HepG2 (cell line): ENCODE measurements around the gene NEAT1. TPM values are rescaled to one million over a fixed set of nuclear protein-coding genes. Genes with fewer than 3 reads are reported as not detected.

Experiments
- ATAC-seq: fragments of 200-7000 bp; cut with Tn5 transposase; 3 replicates; pipeline ENCODE4 v1.9.1; 2020; ENCODE audit warnings: mild to moderate bottlenecking, moderate library complexity
- BruUV-seq: library from RNA; stranded (reverse); fragments of 400-500 nt; replicated peaks from 2 replicates; lab custom pipeline; 2021; lab: Mats Ljungman, UMichigan
- CTCF ChIA-PET: fragments of 300-600 bp; formaldehyde crosslinking; extraction: SDS; loops from one replicate; lab custom pipeline; 2021; ENCODE audit warnings: low total read pairs, inconsistent platforms, low intra/inter-chr PET ratio; lab: Yijun Ruan, JAX
- POLR2A ChIA-PET: fragments of 350-600 bp; sonication (Branson Sonifier 250); formaldehyde crosslinking; loops from one replicate; lab custom pipeline; 2020; ENCODE audit warnings: antibody characterized with exemption, inconsistent platforms; lab: Yijun Ruan, JAX
- DNase-seq: peaks from one replicate; pipeline ENCODE4 v3.0.0-alpha.2; 2015; ENCODE audit warnings: low spot score
- FAIRE-seq: peaks from 3 replicates; lab custom pipeline; 2011; peaks lifted over from hg19 to GRCh38; lab: Jason Lieb, UNC
- H2AFZ ChIP-seq: one replicate; pipeline ENCODE4 v1.6.1; 2011; ENCODE audit warnings: low read length, inconsistent platforms
- H3K27ac ChIP-seq: fragments of 300-600 bp; 3 replicates; pipeline ENCODE4 v1.8.0; 2011; ENCODE audit warnings: mixed run types, mild to moderate bottlenecking, mixed read lengths, low read length, inconsistent platforms; ENCODE audit not compliant: insufficient read depth; ENCODE audit errors: extremely low read length
- H3K27me3 ChIP-seq, 2 experiments: fragments of 200-600 bp in 1 of 2; 2 replicates in 1 of 2; 3 replicates in 1 of 2; pipeline versions ENCODE4 v1.6.0 to v1.8.0; 2011; ENCODE audit warnings: low read length in 2 of 2, mild to moderate bottlenecking in 2 of 2, moderate library complexity in 2 of 2, inconsistent platforms in 1 of 2; ENCODE audit not compliant: insufficient read depth in 2 of 2, control insufficient read depth in 1 of 2
- H3K36me3 ChIP-seq, 2 experiments: fragments of 200-600 bp in 1 of 2; replicated peaks in 1 of 2; 2 replicates in 1 of 2; 3 replicates in 1 of 2; pipeline versions ENCODE4 v1.5.1 to v1.8.0; 2011; ENCODE audit warnings: low read length in 2 of 2, inconsistent platforms in 1 of 2; ENCODE audit not compliant: insufficient read depth in 2 of 2, control insufficient read depth in 1 of 2
- H3K4me1 ChIP-seq: 2 replicates; pipeline ENCODE4 v1.5.1; 2012; ENCODE audit warnings: low read length, inconsistent platforms; ENCODE audit not compliant: insufficient read depth
- H3K4me2 ChIP-seq: 2 replicates; pipeline ENCODE4 v1.6.0; 2011; ENCODE audit warnings: low read depth, low read length, inconsistent platforms
- H3K4me3 ChIP-seq, 3 experiments: fragments of 200-600 bp in 1 of 3; sonication (generic), shearing (Covaris generic) in 1 of 3; replicated peaks in 1 of 3; 2 replicates each; pipeline ENCODE4 v1.5.1; 2011 to 2016; ENCODE audit warnings: low read length in 3 of 3, inconsistent platforms in 2 of 3, low read depth in 2 of 3, mild to moderate bottlenecking in 2 of 3, control low read depth in 1 of 3, mixed read lengths in 1 of 3; ENCODE audit not compliant: insufficient read depth in 1 of 3
- H3K79me2 ChIP-seq: one replicate; pipeline ENCODE4 v1.6.1; 2011; ENCODE audit warnings: low read length, inconsistent platforms; ENCODE audit not compliant: insufficient read depth
- H3K9ac ChIP-seq: 2 replicates; pipeline ENCODE4 v1.6.0; 2011; ENCODE audit warnings: mild to moderate bottlenecking, low read depth, low read length, inconsistent platforms; ENCODE audit not compliant: insufficient read depth
- H3K9me3 ChIP-seq: 2 replicates; pipeline ENCODE4 v1.5.1; 2012; ENCODE audit warnings: mild to moderate bottlenecking, low read length
- H4K20me1 ChIP-seq: 2 replicates; pipeline ENCODE4 v1.6.0; 2011; ENCODE audit warnings: inconsistent platforms, mild to moderate bottlenecking, low read length, moderate library complexity; ENCODE audit not compliant: insufficient read depth
- AGO2 ChIP-seq: fragments of 200-400 bp; formaldehyde crosslinking; optimal IDR thresholded peaks from 2 replicates; pipeline ENCODE3; 2017; ENCODE audit warnings: mild to moderate bottlenecking, low read depth, low read length, moderate library complexity
- DMAP1 ChIP-seq: IDR thresholded peaks from 2 replicates; pipeline ENCODE4 v1.6.1; 2016
- RXRA ChIP-seq: sonication (generic); formaldehyde crosslinking; IDR thresholded peaks from 2 replicates; pipeline ENCODE4 v1.5.1; 2020; ENCODE audit warnings: missing genetic modification reagents
- ZNF17 ChIP-seq: sonication (generic); formaldehyde crosslinking; IDR thresholded peaks from 2 replicates; pipeline ENCODE4 v1.5.0; 2020; ENCODE audit warnings: mild to moderate bottlenecking, missing genetic modification reagents
- ZNF501 ChIP-seq: sonication (generic); formaldehyde crosslinking; IDR thresholded peaks from 2 replicates; pipeline ENCODE4 v1.5.1; 2020; ENCODE audit warnings: mild to moderate bottlenecking, moderate library complexity, missing genetic modification reagents
- WGBS: methylation state at CpG from one replicate; pipeline ENCODE4 v1.1.6; 2017; ENCODE audit warnings: low lambda C conversion rate; 5-methylcytosine and 5-hydroxymethylcytosine counted together
- in situ Hi-C: cut with HindIII; loops from 2 replicates; pipeline ENCODE4 v1.10.0; 2017; ENCODE audit warnings: low pct_unique_long_range_greater_than_20kb; ENCODE audit not compliant: extremely low pct_ligation_motif_present
- intact Hi-C: fragments of 100-400 bp; cut with micrococcal nuclease; formaldehyde crosslinking; loops from one replicate; pipeline ENCODE4 v1.10.0; 2022; ENCODE audit not compliant: unreplicated experiment
- polyA plus RNA-seq, 8 experiments: library from polyadenylated mRNA; depleted of rRNA in 3 of 8; stranded (reverse) in 7 of 8; unstranded in 1 of 8; fragments of >200 nt; fragmentation: Illumina TruSeq in 4 of 8; extraction: Trizol in 4 of 8; gene quantifications; 2 replicates each; pipeline versions ENCODE4 v1.2.1 to v1.2.3, GENCODE V29; 2011 to 2016; ENCODE audit warnings: low read depth in 4 of 8, missing spikeins in 1 of 8, mixed read lengths in 1 of 8; ENCODE audit not compliant: insufficient read depth in 1 of 8
- total RNA-seq, 5 experiments: library from RNA; depleted of rRNA; stranded (reverse); fragments of >200 nt; fragmentation: Illumina TruSeq; extraction: Trizol; gene quantifications; 2 replicates each; pipeline ENCODE4 v1.2.3, GENCODE V29; 2016; ENCODE audit warnings: low read depth in 1 of 5
- TF ChIP-seq, protein P1 (sequence below): sonication (generic); formaldehyde crosslinking; IDR thresholded peaks from 2 replicates; pipeline ENCODE4 v1.5.1; 2020; ENCODE audit warnings: mild to moderate bottlenecking, missing genetic modification reagents, moderate library complexity
- TF ChIP-seq, protein P2 (sequence below): IDR thresholded peaks from 2 replicates; pipeline ENCODE4 v1.6.1; 2016; ENCODE audit warnings: mild to moderate bottlenecking, missing biosample characterization, missing genetic modification reagents
- TF ChIP-seq, protein P3 (sequence below): IDR thresholded peaks from 2 replicates; pipeline ENCODE4 v1.6.1; 2016

The NEAT1 gene
- total and polyA plus RNA-seq, 2 of the 13 experiments (the other 11 are each of a cell fraction or from before 2014, with no cell fraction given): 20.5 to 41.2 TPM

DNA sequence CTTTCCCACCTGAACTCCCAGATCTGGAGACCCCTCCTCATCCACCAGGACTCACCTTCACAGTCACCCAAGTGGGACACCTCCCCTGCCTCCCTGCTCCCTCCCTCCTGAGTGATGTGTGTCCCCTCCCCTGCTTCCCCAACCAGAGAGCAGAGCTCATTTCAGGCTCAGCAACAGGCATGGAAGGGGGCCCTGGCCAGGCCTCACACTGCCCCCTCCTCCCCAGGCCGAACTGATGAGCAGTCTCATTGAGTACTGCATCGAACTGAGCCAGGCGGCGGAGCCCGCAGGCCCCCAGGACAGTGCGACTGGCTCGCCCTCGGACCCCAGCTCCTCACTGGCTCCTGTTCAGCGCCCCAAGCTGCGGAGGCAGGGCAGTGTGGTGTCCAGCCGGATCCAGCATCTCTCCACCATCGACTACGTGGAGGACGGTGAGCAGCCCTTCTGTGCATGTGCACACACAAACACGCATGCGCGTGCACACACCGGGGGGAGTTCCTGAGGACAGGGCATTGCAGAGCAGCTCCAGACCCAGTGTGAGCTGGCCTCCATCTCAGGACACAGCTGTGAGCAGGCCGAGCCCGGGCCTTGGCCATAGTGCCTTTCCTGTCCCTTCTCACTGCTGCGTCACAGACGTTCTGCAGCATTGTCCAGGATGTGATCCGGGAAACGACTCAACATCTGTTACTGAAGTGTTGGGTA, 17.8 kb upstream of the NEAT1 start:
- H4K20me1 ChIP-seq: no peaks in the 10 kb centered on the region
- ATAC-seq (no peak), FAIRE-seq (no peak), DNase-seq (no peak)
- intact Hi-C loops: no loop called here
- no peak overlapping the region for H3K4me2 ChIP-seq
- H3K27me3 ChIP-seq: no peaks in the 10 kb centered on the region
- H3K36me3 ChIP-seq: peaks cover 6 to 26% of the 10 kb centered on the region in 2 experiments; a peak in 4 of 5 replicates
- TF ChIP-seq DMAP1 (no peak), RXRA (CRISPR knock-in tag) (0 out of 2 replicates have a peak, but pooled peaks have one; percentile 12)
- CTCF ChIA-PET: no interaction called here
- no TSS peak for BruUV-seq
- no peak overlapping the region for H3K4me3 ChIP-seq
- WGBS: 96% methylated on average over 11 of the region's 24 CpGs
- no peaks in the 10 kb centered on the region for H3K9me3 ChIP-seq
- H3K79me2 ChIP-seq: no peaks in the 10 kb centered on the region
- no peak overlapping the region for H2AFZ ChIP-seq
- peaks cover 19% of the 10 kb centered on the region for H3K4me1 ChIP-seq
- H3K27ac ChIP-seq: no peak overlapping the region
- H3K9ac ChIP-seq: no peak overlapping the region
- in situ Hi-C loops: no loop called here
- POLR2A ChIA-PET: interaction anchor here (1.2 to 7.6 kb wide), 2 partner anchors 13 to 17 kb away, joined by 3 to 98 read pairs; no protein-coding TSS in a partner anchor

DNA sequence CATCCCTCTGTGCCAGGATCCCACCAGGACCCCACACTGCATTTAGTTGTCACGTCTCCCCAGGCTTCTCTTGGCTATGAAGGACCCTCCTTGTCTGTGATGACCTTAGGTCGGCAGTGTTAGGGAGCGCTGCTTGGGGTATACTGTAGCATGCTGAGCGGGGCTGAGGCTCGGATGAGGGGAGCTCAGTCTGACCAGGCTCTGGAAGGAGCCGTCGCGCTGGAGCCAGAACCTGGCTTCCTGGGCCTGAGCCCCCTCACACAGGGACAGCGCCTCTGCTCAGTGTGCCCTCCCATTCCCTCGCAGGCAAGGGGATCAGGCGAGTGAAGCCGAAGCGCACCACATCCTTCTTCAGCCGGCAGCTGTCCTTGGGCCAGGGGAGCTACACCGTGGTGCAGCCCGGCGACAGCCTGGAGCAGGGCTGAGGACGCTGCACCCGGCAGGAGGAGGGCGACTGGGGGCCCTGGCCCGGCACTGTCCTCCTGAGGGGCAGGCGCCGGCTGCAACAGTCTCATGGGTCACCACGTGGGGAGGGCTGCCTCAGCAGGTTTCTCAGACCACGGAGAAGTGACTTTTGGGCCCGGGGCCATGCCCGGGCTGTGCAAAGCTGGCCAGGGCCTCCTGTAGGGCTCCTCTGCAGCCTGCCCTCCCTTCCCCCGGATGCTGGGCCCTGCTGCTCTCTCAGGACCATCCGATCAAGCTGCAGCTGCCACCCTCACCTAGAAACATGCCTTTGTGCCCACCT, 11.5 kb upstream of the NEAT1 start:
- H2AFZ ChIP-seq: no peak overlapping the region
- intact Hi-C loops: no loop called here
- peaks cover 2 to 28% of the 10 kb centered on the region in 2 experiments; a peak in 3 of 5 replicates for H3K36me3 ChIP-seq
- ChIA-PET POLR2A (no interaction called here), CTCF (no interaction called here)
- BruUV-seq: no TSS peak
- no peak for ATAC-seq
- no peak overlapping the region for H3K4me3 ChIP-seq
- peaks cover 20% of the 10 kb centered on the region for H3K4me1 ChIP-seq
- no peak overlapping the region for H3K27ac ChIP-seq
- WGBS: 98% methylated on average over 12 of the region's 29 CpGs
- no peak overlapping the region for H3K4me2 ChIP-seq
- H3K79me2 ChIP-seq: peaks cover 3% of the 10 kb centered on the region
- no peaks in the 10 kb centered on the region for H3K27me3 ChIP-seq
- no peak for FAIRE-seq
- in situ Hi-C loops: no loop called here
- no peaks in the 10 kb centered on the region for H3K9me3 ChIP-seq
- TF ChIP-seq, protein P1, sequence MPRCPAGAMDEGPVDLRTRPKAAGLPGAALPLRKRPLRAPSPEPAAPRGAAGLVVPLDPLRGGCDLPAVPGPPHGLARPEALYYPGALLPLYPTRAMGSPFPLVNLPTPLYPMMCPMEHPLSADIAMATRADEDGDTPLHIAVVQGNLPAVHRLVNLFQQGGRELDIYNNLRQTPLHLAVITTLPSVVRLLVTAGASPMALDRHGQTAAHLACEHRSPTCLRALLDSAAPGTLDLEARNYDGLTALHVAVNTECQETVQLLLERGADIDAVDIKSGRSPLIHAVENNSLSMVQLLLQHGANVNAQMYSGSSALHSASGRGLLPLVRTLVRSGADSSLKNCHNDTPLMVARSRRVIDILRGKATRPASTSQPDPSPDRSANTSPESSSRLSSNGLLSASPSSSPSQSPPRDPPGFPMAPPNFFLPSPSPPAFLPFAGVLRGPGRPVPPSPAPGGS (CRISPR knock-in tag): no peak
- peak; percentile 59 for TF ChIP-seq AGO2
- no peak for TF ChIP-seq ZNF501 (CRISPR knock-in tag)
- TF ChIP-seq, protein P2, sequence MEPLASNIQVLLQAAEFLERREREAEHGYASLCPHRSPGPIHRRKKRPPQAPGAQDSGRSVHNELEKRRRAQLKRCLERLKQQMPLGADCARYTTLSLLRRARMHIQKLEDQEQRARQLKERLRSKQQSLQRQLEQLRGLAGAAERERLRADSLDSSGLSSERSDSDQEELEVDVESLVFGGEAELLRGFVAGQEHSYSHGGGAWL (CRISPR knock-in tag): no peak
- TF ChIP-seq ZNF17 (CRISPR knock-in tag): no peak
- TF ChIP-seq, protein P3, sequence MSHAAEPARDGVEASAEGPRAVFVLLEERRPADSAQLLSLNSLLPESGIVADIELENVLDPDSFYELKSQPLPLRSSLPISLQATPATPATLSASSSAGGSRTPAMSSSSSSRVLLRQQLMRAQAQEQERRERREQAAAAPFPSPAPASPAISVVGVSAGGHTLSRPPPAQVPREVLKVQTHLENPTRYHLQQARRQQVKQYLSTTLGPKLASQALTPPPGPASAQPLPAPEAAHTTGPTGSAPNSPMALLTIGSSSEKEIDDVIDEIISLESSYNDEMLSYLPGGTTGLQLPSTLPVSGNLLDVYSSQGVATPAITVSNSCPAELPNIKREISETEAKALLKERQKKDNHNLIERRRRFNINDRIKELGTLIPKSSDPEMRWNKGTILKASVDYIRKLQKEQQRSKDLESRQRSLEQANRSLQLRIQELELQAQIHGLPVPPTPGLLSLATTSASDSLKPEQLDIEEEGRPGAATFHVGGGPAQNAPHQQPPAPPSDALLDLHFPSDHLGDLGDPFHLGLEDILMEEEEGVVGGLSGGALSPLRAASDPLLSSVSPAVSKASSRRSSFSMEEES (CRISPR knock-in tag): no peak
- H3K9ac ChIP-seq: no peak overlapping the region
- no peaks in the 10 kb centered on the region for H4K20me1 ChIP-seq
- DNase-seq: no peak
